H9 (cell line): ENCODE measurements around the gene CACNG8. TPM values are rescaled to one million over a fixed set of nuclear protein-coding genes. Genes with fewer than 3 reads are reported as not detected.

ENCODE experiments used
- DNase-seq: peaks from one replicate; pipeline ENCODE4 v3.0.0-alpha.2; 2017
- H2AFZ ChIP-seq: one replicate; pipeline ENCODE4 v1.6.1; 2013; ENCODE audit warnings: mild to moderate bottlenecking, low read length, control low read depth, moderate library complexity
- H2AK5ac ChIP-seq: 2 replicates; pipeline ENCODE4 v1.6.1; 2013; ENCODE audit warnings: low read length, control low read depth, mixed read lengths; ENCODE audit not compliant: insufficient read length
- H2BK120ac ChIP-seq: one replicate; pipeline ENCODE4 v1.6.1; 2013; ENCODE audit warnings: low read depth, mild to moderate bottlenecking, low read length, control low read depth, inconsistent platforms; ENCODE audit not compliant: poor library complexity, severe bottlenecking
- H2BK12ac ChIP-seq: 2 replicates; pipeline ENCODE4 v1.6.1; 2013; ENCODE audit warnings: low read length, control low read depth, mixed read lengths, low read depth; ENCODE audit not compliant: insufficient read length
- H2BK15ac ChIP-seq: 2 replicates; pipeline ENCODE4 v1.6.1; 2013; ENCODE audit warnings: low read depth, low read length, control low read depth
- H2BK20ac ChIP-seq: one replicate; pipeline ENCODE4 v1.6.1; 2013; ENCODE audit warnings: low read depth, mild to moderate bottlenecking, low read length, control low read depth, inconsistent platforms; ENCODE audit not compliant: poor library complexity, severe bottlenecking
- H2BK5ac ChIP-seq: 2 replicates; pipeline ENCODE4 v1.6.1; 2013; ENCODE audit warnings: low read length, control low read depth, mixed read lengths; ENCODE audit not compliant: insufficient read length
- H3K14ac ChIP-seq: 2 replicates; pipeline ENCODE4 v1.6.1; 2013; ENCODE audit warnings: low read length, control low read depth; ENCODE audit not compliant: insufficient read depth
- H3K18ac ChIP-seq: 2 replicates; pipeline ENCODE4 v1.6.1; 2013; ENCODE audit warnings: low read depth, mild to moderate bottlenecking, mixed read lengths, low read length, control low read depth; ENCODE audit not compliant: insufficient read length
- H3K23ac ChIP-seq: 2 replicates; pipeline ENCODE4 v1.6.1; 2013; ENCODE audit warnings: low read length, control low read depth, mixed read lengths, low read depth; ENCODE audit not compliant: insufficient read length
- H3K23me2 ChIP-seq: 2 replicates; pipeline ENCODE4 v1.6.1; 2013; ENCODE audit warnings: low read depth, mild to moderate bottlenecking, mixed read lengths, low read length, control low read depth; ENCODE audit not compliant: insufficient read length, poor library complexity, severe bottlenecking
- H3K27ac ChIP-seq: 2 replicates; pipeline ENCODE4 v1.5.1; 2013; ENCODE audit warnings: low read length, control low read depth, mixed read lengths, low read depth; ENCODE audit not compliant: insufficient read length
- H3K27me3 ChIP-seq: 2 replicates; pipeline ENCODE4 v1.6.1; 2013; ENCODE audit warnings: low read length, control low read depth, inconsistent platforms; ENCODE audit not compliant: insufficient read depth
- H3K4ac ChIP-seq: 2 replicates; pipeline ENCODE4 v1.6.1; 2013; ENCODE audit warnings: low read depth, mild to moderate bottlenecking, control low read depth, inconsistent platforms, low read length, moderate library complexity
- H3K4me1 ChIP-seq: 2 replicates; pipeline ENCODE4 v1.6.1; 2013; ENCODE audit warnings: low read length, control low read depth, inconsistent platforms; ENCODE audit not compliant: insufficient read depth
- H3K4me2 ChIP-seq: 2 replicates; pipeline ENCODE4 v1.6.1; 2013; ENCODE audit warnings: low read length, control low read depth, mixed read lengths; ENCODE audit not compliant: insufficient read length, insufficient read depth
- H3K56ac ChIP-seq: 2 replicates; pipeline ENCODE4 v1.6.1; 2013; ENCODE audit warnings: low read depth, mild to moderate bottlenecking, mixed read lengths, low read length, control low read depth; ENCODE audit not compliant: insufficient read length
- H3K79me1 ChIP-seq: 2 replicates; pipeline ENCODE4 v1.6.1; 2013; ENCODE audit warnings: low read depth, mild to moderate bottlenecking, moderate library complexity, low read length, control low read depth, inconsistent platforms; ENCODE audit not compliant: insufficient read depth, poor library complexity, severe bottlenecking
- H3K79me2 ChIP-seq: 2 replicates; pipeline ENCODE4 v1.6.1; 2013; ENCODE audit warnings: low read length, control low read depth, inconsistent platforms; ENCODE audit not compliant: insufficient read depth
- H3K9ac ChIP-seq: 2 replicates; pipeline ENCODE4 v1.6.1; 2013; ENCODE audit warnings: low read length, control low read depth, mixed read lengths; ENCODE audit not compliant: insufficient read length; ENCODE audit errors: extremely low read depth
- H3K9me3 ChIP-seq: one replicate; pipeline ENCODE4 v1.6.1; 2013; ENCODE audit warnings: low read depth, low read length, inconsistent platforms; ENCODE audit not compliant: control insufficient read depth
- H3T11ph ChIP-seq: one replicate; pipeline ENCODE4 v1.6.1; 2013; ENCODE audit warnings: mild to moderate bottlenecking, low read length, control low read depth, inconsistent platforms
- H4K20me1 ChIP-seq: one replicate; pipeline ENCODE4 v1.6.1; 2013; ENCODE audit not compliant: control insufficient read depth, insufficient read length, insufficient read depth
- H4K5ac ChIP-seq: 2 replicates; pipeline ENCODE4 v1.6.1; 2013; ENCODE audit warnings: low read depth, mild to moderate bottlenecking, mixed read lengths, low read length, control low read depth; ENCODE audit not compliant: insufficient read length
- H4K8ac ChIP-seq: replicated peaks from 2 replicates; pipeline ENCODE4 v1.6.1; 2013; ENCODE audit warnings: low read length, control low read depth, mixed read lengths, low read depth; ENCODE audit not compliant: insufficient read length
- H4K91ac ChIP-seq: 2 replicates; pipeline ENCODE4 v1.6.1; 2013; ENCODE audit warnings: low read depth, mild to moderate bottlenecking, moderate library complexity, mixed read lengths, low read length, control low read depth; ENCODE audit not compliant: insufficient read length
- H3K27ac Mint-ChIP-seq, 3 experiments: 2 replicates in 2 of 3; 3 replicates in 1 of 3; pipeline ENCODE4 v1.8.0; 2020 to 2021; ENCODE audit warnings: mixed read lengths in 3 of 3, mild to moderate bottlenecking in 1 of 3, moderate library complexity in 1 of 3
- H3K27me3 Mint-ChIP-seq: 2 replicates; pipeline ENCODE4 v1.8.0; 2021; ENCODE audit warnings: low read depth, mild to moderate bottlenecking, moderate library complexity, mixed read lengths
- H3K36me3 Mint-ChIP-seq, 3 experiments: 2 replicates in 2 of 3; 3 replicates in 1 of 3; pipeline ENCODE4 v1.8.0; 2020 to 2021; ENCODE audit warnings: low read depth in 3 of 3, mixed read lengths in 3 of 3; ENCODE audit not compliant: insufficient read depth in 1 of 3
- H3K4me1 Mint-ChIP-seq, 2 experiments: 2 replicates each; pipeline ENCODE4 v1.8.0; 2020; ENCODE audit warnings: mixed read lengths in 2 of 2
- H3K4me3 Mint-ChIP-seq, 2 experiments: 2 replicates in 1 of 2; 3 replicates in 1 of 2; pipeline ENCODE4 v1.8.0; 2020 to 2021; ENCODE audit warnings: mild to moderate bottlenecking in 2 of 2, mixed read lengths in 2 of 2, moderate library complexity in 1 of 2
- H3K9me3 Mint-ChIP-seq, 2 experiments: 2 replicates in 1 of 2; 3 replicates in 1 of 2; pipeline ENCODE4 v1.8.0; 2020; ENCODE audit warnings: mild to moderate bottlenecking in 2 of 2, mixed read lengths in 2 of 2, moderate library complexity in 1 of 2
- CTCF ChIP-seq: fragments of 200-600 bp; sonication (generic); conservative IDR thresholded peaks from 3 replicates; pipeline ENCODE4 v1.8.0; 2021; ENCODE audit warnings: antibody characterized with exemption, mild to moderate bottlenecking
- WGBS: extraction: QIAGEN DNeasy Blood & Tissue Kit; methylation state at CpG from one replicate; pipeline ENCODE4 v1.1.7; 2013; ENCODE audit warnings: missing lambda C conversion rate, low lambda C conversion rate, mixed read lengths; ENCODE audit not compliant: insufficient read length; ENCODE audit errors: extremely low coverage; 5-methylcytosine and 5-hydroxymethylcytosine counted together
- total RNA-seq: library from RNA; stranded (reverse); gene quantifications from 2 replicates; pipeline ENCODE4 v1.2.1, GENCODE V29; 2021

Gene CACNG8
- total RNA-seq, 1 experiment from 2014 or later, result 7.1 TPM

- no peak overlapping the region for H3K27ac Mint-ChIP-seq
- Histone ChIP-seq H3K27me3 (no peaks in the 10 kb centered on the region), H2BK20ac (no peak overlapping the region), H2AK5ac (no peak overlapping the region), H3K79me2 (no peaks in the 10 kb centered on the region), H3K27ac (no peak overlapping the region), H3K56ac (no peak overlapping the region), H2BK5ac (no peak overlapping the region), H3K14ac (no peak overlapping the region), H3K4me2 (no peak overlapping the region), H3K9ac (no peak overlapping the region), H3T11ph (no peak overlapping the region), H3K4me1 (no peaks in the 10 kb centered on the region), H4K20me1 (no peaks in the 10 kb centered on the region), H2BK12ac (no peak overlapping the region), H4K5ac (no peak overlapping the region), H3K18ac (no peak overlapping the region), H3K23me2 (no peaks in the 10 kb centered on the region), H2BK120ac (no peak overlapping the region), H2AFZ (no peak overlapping the region), H4K91ac (no peak overlapping the region), H2BK15ac (no peak overlapping the region), H3K9me3 (no peaks in the 10 kb centered on the region), H3K4ac (no peak overlapping the region), H3K79me1 (no peaks in the 10 kb centered on the region), H4K8ac (no peak overlapping the region), H3K23ac (no peak overlapping the region)
- H3K9me3 Mint-ChIP-seq, result peaks cover 2 to 5% of the 10 kb centered on the region in 2 experiments; a peak in 3 of 5 replicates
- H3K36me3 Mint-ChIP-seq, result peaks cover 0 to 3% (median 2%) of the 10 kb centered on the region in 3 experiments; a peak in 1 of 7 replicates
- peaks cover 11 to 12% of the 10 kb centered on the region in 2 experiments for H3K4me1 Mint-ChIP-seq
- no peak overlapping the region for H3K4me3 Mint-ChIP-seq
- TF ChIP-seq CTCF, result no peak
- peaks cover 12% of the 10 kb centered on the region for H3K27me3 Mint-ChIP-seq
- no CpG with 5 or more reads among the region's 3 CpGs for WGBS
- DNase-seq, result no peak
Measured at GRCh38 chr19:54023191-54023590, 60.5 kb downstream of the CACNG8 start.
